Activated naive CD4-positive, alpha-beta T cell treated with anti-CD3 and anti-CD28 coated beads, Interleukin-2, amount 50 U/mL, for 72 hours (primary cell): Measurements from ENCODE around the gene PTPRC. TPM values are rescaled to one million over a fixed set of nuclear protein-coding genes. Genes with fewer than 3 reads are reported as not detected.

Experiments used
- ATAC-seq, 2 donors: fragments of 150-1000 bp; cut with Tn5 transposase; 2 replicates each; pipeline ENCODE4 v1.10.0; 2021; ENCODE audit warnings: mild to moderate bottlenecking in 2 of 2, moderate library complexity in 2 of 2
- DNase-seq, 2 donors: peaks; one replicate each; pipeline ENCODE4 v3.0.0; 2021 to 2022; ENCODE audit warnings: low spot score in 2 of 2
- H3K27ac Mint-ChIP-seq, 2 donors: one replicate each; pipeline ENCODE4 v1.8.0; 2022; ENCODE audit warnings: mild to moderate bottlenecking in 2 of 2, mixed read lengths in 2 of 2
- H3K36me3 Mint-ChIP-seq, 2 donors: one replicate each; pipeline ENCODE4 v1.8.0; 2022; ENCODE audit warnings: mixed read lengths in 2 of 2
- H3K9me3 Mint-ChIP-seq, 2 donors: one replicate each; pipeline ENCODE4 v1.8.0; 2022; ENCODE audit warnings: mixed read lengths in 2 of 2
- total RNA-seq, 2 donors: library from RNA; stranded (reverse); gene quantifications; one replicate each; pipeline ENCODE4 v1.2.3, GENCODE V29; 2022

The PTPRC gene
- total RNA-seq, 2 donors from 2014 or later, result 433 to 644 TPM

DNA sequence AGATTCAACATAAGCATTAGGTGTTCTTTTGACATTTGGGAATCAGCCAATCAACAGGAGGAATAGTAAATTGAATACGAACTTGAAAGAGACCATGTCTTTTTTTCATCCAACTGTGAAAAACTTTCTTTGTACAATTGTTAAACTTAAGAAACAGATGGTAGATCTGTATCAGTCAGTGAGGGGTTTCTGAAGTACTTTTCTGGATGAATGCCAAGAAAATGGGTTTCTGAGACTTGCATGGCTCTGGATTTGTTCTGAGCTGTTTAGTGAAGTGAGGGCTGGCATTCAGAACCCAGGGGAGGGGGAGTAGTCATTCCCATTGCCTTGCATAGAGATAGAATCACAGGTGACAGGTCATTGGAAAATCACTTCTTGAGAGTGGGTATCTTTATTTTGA, 37.4 kb downstream of the PTPRC start:
- peak overlapping the region; percentile 90 to 91 for H3K27ac Mint-ChIP-seq
- H3K36me3 Mint-ChIP-seq, result peaks cover 25 to 52% of the 10 kb centered on the region in 2 donors
- peaks cover 3 to 5% of the 10 kb centered on the region in 2 donors for H3K9me3 Mint-ChIP-seq
- ATAC-seq (peak; percentile 56 to 71), DNase-seq (no peak)

DNA sequence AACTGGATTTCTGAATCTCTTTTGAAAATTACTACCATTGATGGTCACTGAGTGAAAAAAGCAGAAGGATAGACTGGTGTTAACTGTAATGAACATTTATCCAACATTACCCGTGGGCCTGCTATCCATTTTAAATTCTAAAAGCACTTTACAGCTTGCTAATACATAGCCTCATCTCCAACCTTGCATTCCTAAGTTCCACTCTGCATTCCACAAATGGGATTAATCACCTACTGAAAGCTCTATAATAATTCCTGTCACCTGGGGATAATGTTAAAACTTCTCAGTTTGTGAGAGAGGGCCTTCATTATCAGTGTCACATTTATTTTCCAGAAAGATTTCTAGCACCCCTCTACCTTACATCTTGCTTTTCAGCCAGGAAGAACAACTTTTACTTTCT, 38.2 kb downstream of the PTPRC start:
- H3K27ac Mint-ChIP-seq, result peak overlapping the region; percentile 90 to 91
- DNase-seq (no peak), ATAC-seq (no peak)
- H3K9me3 Mint-ChIP-seq, result peaks cover 0 to 3% of the 10 kb centered on the region in 2 donors
- peaks cover 20 to 44% of the 10 kb centered on the region in 2 donors for H3K36me3 Mint-ChIP-seq

DNA sequence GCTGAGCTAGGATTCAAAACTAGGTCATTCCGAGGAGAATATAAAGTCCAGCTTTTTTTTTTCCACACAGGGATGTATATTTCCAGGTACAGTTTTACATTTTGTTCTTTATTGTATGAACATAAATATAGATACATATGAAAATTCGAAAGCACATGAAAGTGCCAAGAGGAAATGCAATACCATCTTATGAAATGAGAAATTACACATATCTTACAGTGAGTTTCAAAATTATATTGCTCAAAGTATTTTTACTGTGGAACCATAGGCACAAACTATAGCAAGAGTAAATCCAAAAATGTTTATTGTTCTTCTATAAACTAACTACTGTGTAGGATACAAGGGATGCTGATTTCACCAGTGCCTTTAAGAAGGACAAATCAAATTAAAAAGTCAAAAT, 39.0 kb downstream of the PTPRC start:
- Mint-ChIP-seq H3K27ac (peak overlapping the region; percentile 90 to 91), H3K36me3 (peaks cover 12 to 41% of the 10 kb centered on the region in 2 donors), H3K9me3 (peaks cover 0 to 3% of the 10 kb centered on the region in 2 donors)
- DNase-seq (no peak), ATAC-seq (no peak)

DNA sequence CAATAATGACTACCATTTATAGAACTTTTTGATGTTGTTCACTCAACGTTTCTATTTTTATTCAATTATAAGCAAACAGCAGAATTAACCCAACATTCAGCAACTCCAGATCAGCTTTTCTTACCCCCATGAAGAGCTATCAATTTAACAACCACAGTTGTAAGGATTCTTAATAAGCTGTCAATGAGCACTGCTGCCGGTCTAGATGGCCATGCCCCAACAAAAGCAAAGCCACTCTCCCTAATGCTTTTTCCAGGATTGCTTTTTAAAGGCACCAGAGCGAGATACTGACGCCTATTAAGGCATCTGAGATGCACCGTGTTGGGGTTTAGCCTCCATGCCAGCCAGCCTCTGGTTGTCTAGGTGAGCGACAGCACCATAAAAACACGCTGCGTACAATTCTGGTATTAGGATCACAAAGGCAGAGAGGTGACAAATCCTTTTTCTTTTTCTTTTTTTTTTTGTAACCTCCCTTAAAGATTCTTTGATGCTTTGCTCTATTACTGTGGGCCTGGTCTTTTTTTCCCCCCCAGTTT, 39.5 kb downstream of the PTPRC start:
- Mint-ChIP-seq H3K27ac (peak overlapping the region; percentile 90 to 91), H3K9me3 (peaks cover 0 to 3% of the 10 kb centered on the region in 2 donors), H3K36me3 (peaks cover 10 to 41% of the 10 kb centered on the region in 2 donors)
- no peak for DNase-seq
- peak; percentile 18 to 19 for ATAC-seq

DNA sequence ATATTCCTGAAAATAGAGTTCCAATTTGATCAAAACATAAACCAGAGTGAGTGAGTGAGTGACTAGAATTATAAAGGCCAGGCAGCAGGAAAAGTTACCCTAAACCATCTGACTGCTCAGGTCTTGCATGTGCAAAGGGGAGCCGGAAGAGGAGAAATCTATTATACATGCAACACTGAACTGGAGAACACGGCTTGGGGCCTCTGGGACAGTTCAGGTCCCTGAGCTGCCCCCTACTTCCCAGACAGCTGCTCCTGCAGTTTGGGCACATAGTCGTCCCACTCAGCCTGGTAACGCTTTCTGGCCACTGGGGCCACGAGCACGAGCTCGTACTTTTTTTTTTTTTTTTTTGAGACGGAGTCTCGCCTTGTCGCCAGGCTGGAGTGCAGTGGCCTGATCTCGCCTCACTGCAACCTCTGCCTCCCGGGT, 40.1 kb downstream of the PTPRC start:
- Mint-ChIP-seq H3K9me3 (peaks cover 0 to 3% of the 10 kb centered on the region in 2 donors), H3K36me3 (peaks cover 10 to 45% of the 10 kb centered on the region in 2 donors), H3K27ac (peak overlapping the region; percentile 90 to 91)
- ATAC-seq (peak in 1 of 2 donors; percentile 37), DNase-seq (peak in 1 of 2 donors; percentile 36)

DNA sequence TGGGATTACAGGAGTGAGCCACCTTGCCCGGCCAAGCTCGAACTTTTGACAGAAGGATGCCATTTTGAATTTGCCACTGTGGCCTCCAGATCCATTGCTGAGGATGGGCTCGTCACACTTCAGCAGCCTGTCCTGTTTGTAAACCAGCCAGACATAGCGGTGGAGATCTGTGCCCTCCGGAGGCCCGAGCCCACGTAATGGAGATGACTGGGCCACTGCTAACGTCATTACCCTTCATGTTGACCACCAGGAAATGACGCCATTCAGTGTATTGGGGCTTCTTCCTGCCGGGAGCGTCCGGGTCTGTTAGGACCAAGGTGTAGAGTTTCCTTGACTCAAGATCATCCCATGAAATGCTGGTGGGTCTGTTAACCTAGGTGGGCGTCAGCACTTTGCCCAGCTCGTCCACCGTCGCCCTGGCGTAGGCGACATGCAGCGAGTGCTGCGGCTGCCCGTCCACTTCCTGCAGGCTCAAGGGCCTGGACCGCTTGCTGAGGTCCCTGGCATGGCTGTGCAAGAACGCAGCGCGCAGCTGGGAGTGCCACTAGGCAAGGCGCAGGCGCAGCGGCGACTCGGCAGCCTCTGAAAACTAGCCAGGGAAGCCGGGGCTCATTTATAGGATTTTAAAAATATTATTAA, 40.8 kb downstream of the PTPRC start:
- Mint-ChIP-seq H3K27ac (peak overlapping the region; percentile 90 to 91), H3K9me3 (peaks cover 0 to 3% of the 10 kb centered on the region in 2 donors), H3K36me3 (peaks cover 10 to 46% of the 10 kb centered on the region in 2 donors)
- DNase-seq, result peak in 1 of 2 donors; percentile 61
- ATAC-seq, result no peak

DNA sequence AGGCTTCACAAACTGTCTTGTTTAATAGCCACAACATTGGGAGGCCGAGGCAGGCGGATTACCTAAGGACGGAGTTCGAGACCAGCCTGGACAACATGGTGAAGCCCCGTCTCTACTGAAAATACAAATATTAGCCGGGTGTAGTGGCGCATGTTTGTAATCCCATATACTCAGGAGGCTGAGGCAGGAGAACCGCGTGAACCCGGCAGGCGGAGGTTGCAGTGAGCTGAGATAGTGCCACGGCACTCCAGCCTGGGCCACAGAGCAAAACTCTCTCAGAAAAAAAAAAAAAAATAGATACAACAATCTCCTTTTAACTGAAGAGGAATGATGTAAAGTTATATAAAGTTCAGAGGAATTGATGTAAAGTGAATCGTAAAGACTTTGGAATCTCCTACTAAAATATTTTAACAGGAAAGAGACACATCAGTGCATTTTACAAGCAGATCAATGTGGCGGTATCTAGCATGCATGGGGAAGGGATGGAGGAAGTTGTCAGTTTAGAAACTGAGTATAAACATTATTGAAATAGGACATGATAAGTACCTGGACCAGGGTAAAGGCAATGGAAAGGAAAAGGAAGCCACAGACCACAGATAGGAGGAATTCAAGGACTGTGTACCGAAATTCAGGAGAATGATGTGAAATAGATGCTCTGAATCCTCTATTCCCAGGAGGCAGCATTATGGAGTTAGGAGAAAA, 41.5 kb downstream of the PTPRC start:
- peaks cover 8 to 42% of the 10 kb centered on the region in 2 donors for H3K36me3 Mint-ChIP-seq
- H3K27ac Mint-ChIP-seq, result peak overlapping the region; percentile 90 to 91
- peaks cover 0 to 2% of the 10 kb centered on the region in 2 donors for H3K9me3 Mint-ChIP-seq
- no peak for DNase-seq
- no peak for ATAC-seq

DNA sequence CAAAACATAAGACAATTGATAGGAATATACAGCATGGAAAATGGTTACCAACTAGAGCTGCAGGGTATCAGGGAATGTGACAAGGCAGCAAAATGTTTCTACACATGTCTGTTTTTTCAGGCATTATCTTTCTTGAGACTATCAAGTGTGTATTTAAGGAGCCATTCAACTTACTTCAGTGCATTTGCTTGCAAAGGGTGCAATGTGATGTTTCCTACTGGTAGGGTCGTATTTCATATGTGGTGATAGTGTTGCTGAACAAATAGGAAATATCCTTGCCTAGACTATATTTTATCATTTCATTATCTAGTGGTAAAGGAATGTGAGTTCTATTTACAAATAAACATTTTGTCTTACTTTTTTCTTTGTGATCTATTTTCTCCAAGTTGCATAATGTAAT, 42.4 kb downstream of the PTPRC start:
- DNase-seq (no peak), ATAC-seq (no peak)
- H3K9me3 Mint-ChIP-seq, result no peaks in the 10 kb centered on the region
- H3K27ac Mint-ChIP-seq, result peak overlapping the region; percentile 91 to 98
- H3K36me3 Mint-ChIP-seq, result peaks cover 5 to 33% of the 10 kb centered on the region in 2 donors

DNA sequence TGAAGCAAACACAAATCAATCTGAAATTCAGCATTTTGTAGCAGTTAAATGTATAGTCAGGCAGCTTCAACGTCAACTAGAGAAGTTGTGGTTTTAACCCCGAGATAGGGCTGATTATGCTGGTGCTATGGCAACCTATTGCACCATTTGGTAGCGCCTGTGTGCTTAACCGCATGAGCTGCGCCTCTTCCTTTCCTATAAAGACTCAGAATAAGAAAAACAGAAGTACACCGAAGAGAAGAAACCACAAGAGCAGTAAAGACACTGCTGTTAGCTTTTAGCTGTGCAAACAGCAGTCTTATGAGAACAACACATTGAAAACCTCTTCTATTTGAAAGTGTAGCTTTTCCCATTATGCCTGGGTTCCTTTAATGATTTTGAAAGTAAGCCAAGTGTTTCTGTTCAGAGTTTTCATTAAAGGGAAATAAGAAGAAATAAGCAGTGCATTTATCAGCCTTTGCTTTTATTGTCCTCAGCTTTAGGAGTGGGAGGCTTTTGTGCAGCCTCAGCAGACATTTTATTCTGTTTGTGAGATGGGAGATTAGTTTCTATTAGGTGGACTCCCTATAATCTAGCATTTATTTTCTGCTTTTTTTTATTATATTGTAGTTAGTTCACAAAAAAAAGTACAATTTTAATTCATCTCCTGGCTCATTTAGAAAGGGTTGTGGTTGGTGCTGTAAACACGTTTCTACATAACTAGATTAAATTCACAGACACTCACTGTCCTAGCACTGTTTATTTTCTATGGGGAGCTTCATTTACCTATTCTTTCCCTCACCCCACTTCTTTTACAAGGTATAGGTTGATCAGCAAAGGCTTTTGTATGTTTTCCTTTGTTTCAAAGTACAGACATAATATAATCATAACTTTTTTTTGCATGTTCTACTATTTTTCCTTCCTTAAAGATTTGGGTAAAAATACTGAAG, 43.3 kb downstream of the PTPRC start:
- ATAC-seq (peak; percentile 91 to 92), DNase-seq (peak; percentile 71 to 81)
- Mint-ChIP-seq H3K36me3 (peaks cover 5 to 30% of the 10 kb centered on the region in 2 donors), H3K9me3 (no peaks in the 10 kb centered on the region), H3K27ac (peak overlapping the region; percentile 91 to 98)

DNA sequence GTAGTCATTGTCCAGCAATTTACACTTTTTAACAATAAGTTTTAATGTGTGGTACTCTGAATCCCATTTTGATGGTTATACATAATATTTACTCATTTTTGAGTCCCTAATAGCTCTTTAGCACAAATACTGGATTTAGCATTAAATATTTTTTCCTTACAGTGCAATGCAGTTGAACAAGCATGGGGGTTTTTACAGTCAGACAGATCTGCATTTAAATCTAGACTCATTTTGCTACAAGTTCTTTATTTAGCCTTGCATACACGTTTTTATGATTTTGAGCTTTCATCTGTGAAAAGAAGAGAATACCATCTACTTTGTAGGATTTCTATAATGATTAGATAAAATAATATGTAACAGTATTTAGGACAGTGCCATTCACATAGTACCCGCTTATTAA, 44.0 kb downstream of the PTPRC start:
- H3K36me3 Mint-ChIP-seq, result peaks cover 5 to 30% of the 10 kb centered on the region in 2 donors
- DNase-seq (no peak), ATAC-seq (no peak)
- H3K27ac Mint-ChIP-seq, result peak overlapping the region; percentile 91 to 98
- H3K9me3 Mint-ChIP-seq, result no peaks in the 10 kb centered on the region

DNA sequence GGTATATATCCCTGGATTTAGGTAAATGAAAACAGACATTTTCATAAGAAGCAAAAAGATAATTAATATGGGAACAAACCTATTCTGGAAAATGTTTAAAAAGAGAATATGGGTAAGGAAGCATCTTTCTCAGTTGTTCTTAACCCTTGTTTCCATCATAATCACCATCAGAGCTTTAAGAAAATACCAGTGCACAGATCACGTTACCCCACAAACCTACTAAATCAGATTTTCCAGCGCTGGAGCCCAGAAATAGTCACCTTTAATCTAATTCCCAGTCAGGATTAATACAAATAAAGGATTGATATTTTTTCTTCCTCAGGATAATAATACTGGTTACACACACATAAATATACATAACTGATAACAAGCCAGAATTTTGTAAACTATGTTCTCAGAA, 44.6 kb downstream of the PTPRC start:
- Mint-ChIP-seq H3K27ac (peak overlapping the region; percentile 91 to 98), H3K9me3 (no peaks in the 10 kb centered on the region), H3K36me3 (peaks cover 5 to 25% of the 10 kb centered on the region in 2 donors)
- DNase-seq (no peak), ATAC-seq (no peak)

DNA sequence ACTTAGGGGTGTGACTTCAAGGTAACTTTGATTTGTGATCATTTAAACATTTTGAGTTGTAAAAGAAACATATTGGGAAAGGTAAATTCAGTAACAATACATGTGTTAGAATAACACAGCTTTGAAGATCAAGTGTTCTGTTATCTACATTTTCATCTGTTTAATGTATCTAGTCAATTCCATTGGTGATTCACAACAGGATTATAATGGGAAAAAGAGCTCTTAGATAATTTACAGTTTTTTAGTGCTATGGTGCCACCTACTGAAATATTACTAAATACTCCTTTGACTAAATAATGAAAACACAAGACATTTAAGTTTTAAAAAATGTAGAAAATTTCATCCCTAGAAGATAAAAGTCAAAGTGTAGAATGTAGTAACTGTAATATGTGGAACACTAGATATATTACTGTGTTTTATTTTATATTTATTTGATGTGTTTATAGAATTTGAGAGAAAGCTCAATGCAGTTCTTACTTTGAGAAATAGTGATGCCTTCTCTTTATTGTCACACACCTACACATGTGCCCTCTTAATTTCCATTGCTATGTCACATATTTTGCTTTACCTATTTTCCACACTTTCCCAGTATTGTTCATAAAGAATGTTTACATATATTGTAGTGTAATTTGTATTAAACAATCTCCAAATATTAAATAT, 47.4 kb downstream of the PTPRC start:
- ATAC-seq (no peak), DNase-seq (no peak)
- Mint-ChIP-seq H3K36me3 (peaks cover 0 to 27% of the 10 kb centered on the region in 2 donors), H3K9me3 (no peaks in the 10 kb centered on the region), H3K27ac (peak overlapping the region; percentile 83 to 92)

DNA sequence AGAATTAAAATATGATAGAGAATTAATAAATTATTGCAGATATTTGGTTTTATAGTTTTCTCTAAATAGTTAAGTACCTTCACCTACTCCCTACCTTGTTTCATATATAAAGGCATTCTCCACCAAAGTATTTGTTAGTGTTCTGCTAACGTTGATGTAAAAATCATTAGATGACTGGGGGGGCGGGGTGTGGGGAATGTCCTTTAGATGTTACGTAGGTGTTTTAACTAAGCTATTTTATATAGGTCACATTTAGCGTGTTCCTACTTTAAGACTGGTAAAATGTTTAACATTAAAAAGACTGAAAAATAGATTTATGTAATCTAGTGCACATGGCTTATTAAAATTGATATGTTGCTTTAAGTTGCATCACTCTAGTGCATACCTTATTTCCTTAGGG, 48.6 kb downstream of the PTPRC start:
- H3K27ac Mint-ChIP-seq, result peak overlapping the region; percentile 83 to 92
- H3K36me3 Mint-ChIP-seq, result peaks cover 0 to 26% of the 10 kb centered on the region in 2 donors
- H3K9me3 Mint-ChIP-seq, result no peaks in the 10 kb centered on the region
- DNase-seq, result no peak
- no peak for ATAC-seq

DNA sequence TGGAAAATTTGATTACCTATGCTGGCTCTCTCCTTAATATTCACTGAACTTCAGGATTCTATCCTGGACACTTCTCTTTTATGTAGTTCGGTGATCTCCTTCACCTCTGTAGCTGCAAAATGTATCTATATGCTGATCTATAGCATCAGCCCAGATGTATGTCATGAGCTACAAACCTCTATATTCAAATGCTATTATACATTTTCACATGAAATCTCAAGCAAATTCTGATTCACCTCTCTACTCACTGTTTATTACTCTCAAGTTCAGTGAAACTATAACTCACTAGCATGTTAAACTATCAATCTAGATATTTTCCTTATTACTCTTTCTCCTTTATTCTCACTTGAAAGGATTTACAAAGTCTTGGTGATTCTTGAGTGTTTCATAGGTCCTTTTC, 52.2 kb downstream of the PTPRC start:
- DNase-seq (no peak), ATAC-seq (peak; percentile 59 to 69)
- peak overlapping the region; percentile 59 to 65 for H3K27ac Mint-ChIP-seq
- H3K9me3 Mint-ChIP-seq, result no peaks in the 10 kb centered on the region
- peaks cover 8 to 26% of the 10 kb centered on the region in 2 donors for H3K36me3 Mint-ChIP-seq

DNA sequence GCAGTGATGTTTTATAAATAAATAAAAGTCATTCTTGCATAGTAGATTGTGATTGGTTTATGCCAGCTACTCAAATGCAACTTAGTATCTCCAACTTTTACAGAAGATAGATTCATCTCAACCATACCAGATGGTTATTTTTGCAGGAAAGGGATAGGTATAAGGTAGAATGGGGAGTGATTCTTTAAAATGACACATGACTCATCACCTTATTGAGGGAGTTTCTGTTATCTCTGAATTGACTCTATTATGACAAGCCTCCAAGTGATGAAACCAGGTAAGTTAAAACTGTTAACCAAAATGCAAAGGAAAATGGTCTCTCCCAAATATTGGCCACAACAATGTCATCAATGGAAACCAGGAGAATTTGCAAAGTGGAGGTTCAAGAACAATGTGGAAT, 54.5 kb downstream of the PTPRC start:
- ATAC-seq (peak; percentile 73 to 81), DNase-seq (no peak)
- H3K36me3 Mint-ChIP-seq, result peaks cover 20 to 46% of the 10 kb centered on the region in 2 donors
- H3K27ac Mint-ChIP-seq, result peak overlapping the region; percentile 50 to 82
- no peaks in the 10 kb centered on the region for H3K9me3 Mint-ChIP-seq

DNA sequence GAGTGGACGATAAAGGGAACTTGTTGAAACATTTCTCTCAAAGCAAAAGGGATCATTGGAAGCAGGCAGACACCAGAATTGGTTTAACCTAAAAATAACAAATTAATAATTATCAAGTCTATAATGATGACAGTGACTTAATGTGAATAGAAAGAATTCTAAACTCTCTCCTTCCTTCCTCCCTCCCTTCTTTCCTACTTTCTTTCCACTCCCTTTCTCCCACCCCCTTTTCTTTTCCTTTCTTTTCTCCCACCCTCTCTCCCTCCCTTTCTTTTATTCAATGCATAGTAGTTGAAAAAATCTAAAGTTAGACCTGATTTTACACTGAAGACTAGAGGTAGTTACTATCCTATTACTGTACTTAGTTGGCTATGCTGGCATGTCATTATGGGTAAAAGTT, 55.7 kb downstream of the PTPRC start:
- Mint-ChIP-seq H3K9me3 (no peaks in the 10 kb centered on the region), H3K36me3 (peaks cover 26 to 55% of the 10 kb centered on the region in 2 donors), H3K27ac (no peak overlapping the region)
- no peak for DNase-seq
- no peak for ATAC-seq
